HG03108 (cell line): ENCODE data around the gene RASSF4.

Source experiments
- ATAC-seq: cut with Tn5 transposase; IDR thresholded peaks from one replicate; pipeline ENCODE4 v1.9.1; 2021; ENCODE audit warnings: moderate library complexity; ENCODE audit not compliant: unreplicated experiment

Gene RASSF4

GRCh38 chr10:44961931-44962750 is 2.5 kb downstream of the RASSF4 start:
- no peak for ATAC-seq

- ATAC-seq: no peak
Observed at GRCh38 chr10:44962870-44963738, 3.5 kb downstream of the RASSF4 start.

- ATAC-seq: no peak
Observed at GRCh38 chr10:44963772-44964633, 4.4 kb downstream of the RASSF4 start.

- no peak for ATAC-seq
Observed at GRCh38 chr10:44965104-44965503, 5.5 kb downstream of the RASSF4 start.

GRCh38 chr10:44965651-44966097 is 6.1 kb downstream of the RASSF4 start:
- no peak for ATAC-seq

- no peak for ATAC-seq
Observed at GRCh38 chr10:44966129-44966815, 6.7 kb downstream of the RASSF4 start.

- ATAC-seq: no peak
Observed at GRCh38 chr10:44966816-44967509, 7.4 kb downstream of the RASSF4 start.

- no peak for ATAC-seq
Observed at GRCh38 chr10:44967616-44968015, 8.0 kb downstream of the RASSF4 start.

GRCh38 chr10:44968091-44968490 is 8.5 kb downstream of the RASSF4 start:
- no peak for ATAC-seq

- no peak for ATAC-seq
Observed at GRCh38 chr10:44968500-44969400, 9.1 kb downstream of the RASSF4 start.

GRCh38 chr10:44969854-44970253 is 10.3 kb downstream of the RASSF4 start:
- ATAC-seq: no peak

- ATAC-seq: no peak
Observed at GRCh38 chr10:44970812-44971395, 11.3 kb downstream of the RASSF4 start.

GRCh38 chr10:44971434-44971833 is 11.8 kb downstream of the RASSF4 start:
- ATAC-seq: no peak

- no peak for ATAC-seq
Observed at GRCh38 chr10:44971935-44972757, 12.5 kb downstream of the RASSF4 start.

- ATAC-seq: no peak
Observed at GRCh38 chr10:44972874-44973306, 13.3 kb downstream of the RASSF4 start.

GRCh38 chr10:44973323-44974081 is 13.9 kb downstream of the RASSF4 start:
- ATAC-seq: no peak
